GM18868 (cell line): ENCODE data around the gene SERPINB7.

Source experiments
- ATAC-seq: cut with Tn5 transposase; IDR thresholded peaks from one replicate; pipeline ENCODE4 v1.9.1; 2021; ENCODE audit warnings: mild to moderate bottlenecking, moderate library complexity; ENCODE audit not compliant: unreplicated experiment

The SERPINB7 gene

GRCh38 chr18:63787673-63788072 is 12.5 kb downstream of the SERPINB7 start:
- ATAC-seq, result no peak

GRCh38 chr18:63788447-63789096 is 13.4 kb downstream of the SERPINB7 start:
- peak; percentile 88 for ATAC-seq

GRCh38 chr18:63789327-63789726 is 14.1 kb downstream of the SERPINB7 start:
- no peak for ATAC-seq

- no peak for ATAC-seq
Observed at GRCh38 chr18:63795606-63796005, 20.4 kb downstream of the SERPINB7 start.

- ATAC-seq, result no peak
Observed at GRCh38 chr18:63799189-63799588, 24.0 kb downstream of the SERPINB7 start.

GRCh38 chr18:63801343-63801742 is 26.1 kb downstream of the SERPINB7 start:
- no peak for ATAC-seq

- no peak for ATAC-seq
Observed at GRCh38 chr18:63808125-63808524, 32.9 kb downstream of the SERPINB7 start.

GRCh38 chr18:63817441-63818051 is 42.3 kb downstream of the SERPINB7 start:
- ATAC-seq, result no peak

GRCh38 chr18:63818212-63818611 is 43.0 kb downstream of the SERPINB7 start:
- no peak for ATAC-seq

GRCh38 chr18:63819786-63820185 is 44.6 kb downstream of the SERPINB7 start:
- no peak for ATAC-seq

GRCh38 chr18:63820694-63821093 is 45.5 kb downstream of the SERPINB7 start:
- ATAC-seq, result no peak

GRCh38 chr18:63823516-63824219 is 48.5 kb downstream of the SERPINB7 start:
- ATAC-seq, result no peak

GRCh38 chr18:63824220-63824525 is 49.0 kb downstream of the SERPINB7 start:
- no peak for ATAC-seq

GRCh38 chr18:63828120-63828519 is 52.9 kb downstream of the SERPINB7 start:
- no peak for ATAC-seq

GRCh38 chr18:63828656-63829055 is 53.4 kb downstream of the SERPINB7 start:
- no peak for ATAC-seq

GRCh38 chr18:63829886-63830285 is 54.7 kb downstream of the SERPINB7 start:
- no peak for ATAC-seq

GRCh38 chr18:63831080-63831788 is 56.0 kb downstream of the SERPINB7 start:
- ATAC-seq, result peak; percentile 91

- ATAC-seq, result peak; percentile 65
Observed at GRCh38 chr18:63832470-63832869, 57.3 kb downstream of the SERPINB7 start.

GRCh38 chr18:63834471-63835113 is 59.4 kb downstream of the SERPINB7 start:
- no peak for ATAC-seq

- ATAC-seq, result no peak
Observed at GRCh38 chr18:63836456-63836855, 61.2 kb downstream of the SERPINB7 start.

- no peak for ATAC-seq
Observed at GRCh38 chr18:63837590-63837989, 62.4 kb downstream of the SERPINB7 start.
